Neural cell (in vitro differentiated cells): ENCODE results near the gene FIBCD1. TPM values are rescaled to one million over a fixed set of nuclear protein-coding genes. Genes with fewer than 3 reads are reported as not detected.

ENCODE experiments used
- H2AFZ ChIP-seq: fragments of 200-600, 300-800 bp; sonication (generic), shearing (Covaris generic); 2 replicates; pipeline ENCODE4 v1.6.0; 2014; ENCODE audit warnings: low read depth, mild to moderate bottlenecking, antibody characterized with exemption, low read length, moderate library complexity
- H3F3A ChIP-seq: fragments of 200-600 bp; shearing (Covaris generic); 2 replicates; pipeline ENCODE4 v1.6.1; 2016; ENCODE audit warnings: mild to moderate bottlenecking, moderate library complexity, mixed read lengths, antibody characterized with exemption, low read length; ENCODE audit not compliant: insufficient read depth, poor library complexity, severe bottlenecking
- H3K27ac ChIP-seq: fragments of 200-600, 300-800 bp; sonication (generic), shearing (Covaris generic); 2 replicates; pipeline ENCODE4 v1.5.1; 2014; ENCODE audit warnings: mild to moderate bottlenecking, low read length, moderate library complexity
- H3K27me3 ChIP-seq: fragments of 300-800, 200-600 bp; sonication (generic), shearing (Covaris generic); 2 replicates; pipeline ENCODE4 v1.6.0; 2014; ENCODE audit warnings: mild to moderate bottlenecking, low read depth, low read length, moderate library complexity; ENCODE audit not compliant: insufficient read depth
- H3K36me3 ChIP-seq: fragments of 300-800, 200-600 bp; sonication (generic), shearing (Covaris generic); 2 replicates; pipeline ENCODE4 v1.5.1; 2014; ENCODE audit warnings: mild to moderate bottlenecking, antibody characterized with exemption, low read length, moderate library complexity; ENCODE audit not compliant: insufficient read depth
- H3K4me2 ChIP-seq: fragments of 300-800, 200-600 bp; sonication (generic), shearing (Covaris generic); 2 replicates; pipeline ENCODE4 v1.6.0; 2014; ENCODE audit warnings: mild to moderate bottlenecking, low read length
- H3K4me3 ChIP-seq: fragments of 300-800, 200-600 bp; sonication (generic), shearing (Covaris generic); 2 replicates; pipeline ENCODE4 v1.5.1; 2014; ENCODE audit warnings: mild to moderate bottlenecking, low read length, moderate library complexity
- H3K79me2 ChIP-seq: fragments of 200-600 bp; shearing (Covaris generic); replicated peaks from 2 replicates; pipeline ENCODE4 v1.6.0; 2014; ENCODE audit warnings: mild to moderate bottlenecking, low read length, moderate library complexity; ENCODE audit not compliant: insufficient read depth
- H3K9ac ChIP-seq: fragments of 300-800, 200-600 bp; sonication (generic), shearing (Covaris generic); 2 replicates; pipeline ENCODE4 v1.6.1; 2016; ENCODE audit warnings: mild to moderate bottlenecking, low read length, mixed read lengths
- H3K9me2 ChIP-seq: fragments of 200-600 bp; shearing (Covaris generic); 2 replicates; pipeline ENCODE4 v1.6.1; 2016; ENCODE audit warnings: mild to moderate bottlenecking, low read length, mixed read lengths; ENCODE audit not compliant: insufficient read depth
- H3K9me3 ChIP-seq: fragments of 200-600, 300-800 bp; sonication (generic), shearing (Covaris generic); 2 replicates; pipeline ENCODE4 v1.6.1; 2016; ENCODE audit warnings: mild to moderate bottlenecking, mixed run types, low read length, moderate library complexity, mixed read lengths
- H4K20me1 ChIP-seq: fragments of 200-600 bp; shearing (Covaris generic); 2 replicates; pipeline ENCODE4 v1.6.1; 2016; ENCODE audit warnings: mild to moderate bottlenecking, mixed run types; ENCODE audit not compliant: insufficient read depth
- EP300 ChIP-seq: fragments of 450-650 bp; conservative IDR thresholded peaks from 2 replicates; pipeline ENCODE4 v1.6.1; 2014; ENCODE audit warnings: antibody characterized with exemption, mild to moderate bottlenecking, moderate library complexity; ENCODE audit not compliant: poor library complexity, severe bottlenecking
- EZH2 ChIP-seq: fragments of 200-600, 300-800 bp; shearing (Covaris generic), sonication (generic); IDR thresholded peaks from 2 replicates; pipeline ENCODE4 v1.6.1; 2014; ENCODE audit warnings: antibody characterized with exemption, low read length, borderline replicate concordance, mild to moderate bottlenecking; ENCODE audit not compliant: insufficient read depth, poor library complexity, severe bottlenecking
- MXI1 ChIP-seq: fragments of 450-650 bp; conservative IDR thresholded peaks from 2 replicates; pipeline ENCODE4 v1.6.1; 2014; ENCODE audit warnings: antibody characterized with exemption, mild to moderate bottlenecking; ENCODE audit not compliant: poor library complexity, severe bottlenecking
- POLR2AphosphoS5 ChIP-seq: IDR thresholded peaks from 2 replicates; pipeline ENCODE4 v1.6.1; 2012
- RAD21 ChIP-seq: fragments of 450-650 bp; conservative IDR thresholded peaks from 2 replicates; pipeline ENCODE4 v1.6.1; 2014; ENCODE audit warnings: antibody characterized with exemption, mild to moderate bottlenecking, moderate library complexity
- SMC3 ChIP-seq: fragments of 450-650 bp; conservative IDR thresholded peaks from 2 replicates; pipeline ENCODE4 v1.6.1; 2014; ENCODE audit warnings: antibody characterized with exemption, mild to moderate bottlenecking, moderate library complexity; ENCODE audit not compliant: poor library complexity
- TAF1 ChIP-seq: IDR thresholded peaks from 2 replicates; pipeline ENCODE4 v1.6.1; 2012; ENCODE audit warnings: low read depth
- polyA plus RNA-seq: library from polyadenylated mRNA; depleted of rRNA; stranded (reverse); fragments of >200 nt; gene quantifications from 2 replicates; pipeline ENCODE4 v1.2.3, GENCODE V29; 2014
- TF ChIP-seq, protein P1 (sequence below): fragments of 450-650 bp; IDR thresholded peaks from 2 replicates; pipeline ENCODE4 v1.5.1; 2014; ENCODE audit warnings: antibody characterized with exemption, mild to moderate bottlenecking, moderate library complexity; ENCODE audit not compliant: poor library complexity, severe bottlenecking
- TF ChIP-seq, protein P2 (sequence below): IDR thresholded peaks from 2 replicates; pipeline ENCODE4 v1.6.1; 2012; ENCODE audit warnings: borderline replicate concordance

The FIBCD1 gene
- polyA plus RNA-seq, 1 donor from 2014 or later: 2.7 TPM

DNA sequence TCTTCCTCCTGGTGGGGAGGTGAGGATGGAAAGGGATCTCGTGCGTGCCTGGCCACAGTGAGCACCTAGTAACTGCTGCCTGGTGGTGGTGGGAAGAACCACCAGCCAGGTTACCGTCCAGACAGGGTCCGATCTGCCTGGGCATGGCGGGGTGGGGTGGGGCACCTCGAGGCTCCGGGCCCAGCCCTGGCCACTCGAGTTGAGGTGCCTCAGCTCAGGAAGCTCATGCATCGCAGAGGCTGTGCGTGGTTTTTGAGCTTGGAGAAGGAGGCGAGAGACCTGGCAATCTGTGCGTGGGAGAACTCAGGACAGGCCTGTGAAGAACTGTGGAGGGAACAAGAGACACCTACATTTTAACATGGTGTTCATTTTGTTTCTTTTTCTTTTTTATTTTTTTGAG is 31.0 kb upstream of the FIBCD1 start:
- H3K36me3 ChIP-seq: no peaks in the 10 kb centered on the region

DNA sequence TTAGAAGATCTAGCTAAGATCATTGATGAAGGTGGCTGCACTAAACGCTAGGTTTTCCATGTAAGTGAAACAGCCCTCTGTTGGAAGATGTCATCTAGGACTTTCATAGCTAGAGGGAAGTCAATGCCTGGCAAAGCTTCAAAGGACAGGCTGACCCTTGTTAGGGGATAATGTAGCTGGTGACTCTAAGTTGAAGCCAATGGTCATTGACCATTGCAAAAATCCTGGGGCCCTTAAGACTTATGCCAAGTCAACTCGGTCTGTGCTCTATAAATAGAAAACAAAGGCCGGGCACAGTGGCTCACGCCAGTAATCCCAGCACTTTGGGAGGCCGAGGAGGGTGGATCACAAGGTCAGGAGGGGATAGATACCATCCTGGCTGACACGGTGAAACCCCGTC is 26.6 kb upstream of the FIBCD1 start:
- H3K27ac ChIP-seq: no peak overlapping the region
- H4K20me1 ChIP-seq: no peaks in the 10 kb centered on the region
- H3K27me3 ChIP-seq: no peaks in the 10 kb centered on the region
- TF ChIP-seq SMC3: no peak
- no peak for TF ChIP-seq TAF1
- no peak for TF ChIP-seq MXI1
- TF ChIP-seq POLR2AphosphoS5: no peak
- TF ChIP-seq, protein P1, sequence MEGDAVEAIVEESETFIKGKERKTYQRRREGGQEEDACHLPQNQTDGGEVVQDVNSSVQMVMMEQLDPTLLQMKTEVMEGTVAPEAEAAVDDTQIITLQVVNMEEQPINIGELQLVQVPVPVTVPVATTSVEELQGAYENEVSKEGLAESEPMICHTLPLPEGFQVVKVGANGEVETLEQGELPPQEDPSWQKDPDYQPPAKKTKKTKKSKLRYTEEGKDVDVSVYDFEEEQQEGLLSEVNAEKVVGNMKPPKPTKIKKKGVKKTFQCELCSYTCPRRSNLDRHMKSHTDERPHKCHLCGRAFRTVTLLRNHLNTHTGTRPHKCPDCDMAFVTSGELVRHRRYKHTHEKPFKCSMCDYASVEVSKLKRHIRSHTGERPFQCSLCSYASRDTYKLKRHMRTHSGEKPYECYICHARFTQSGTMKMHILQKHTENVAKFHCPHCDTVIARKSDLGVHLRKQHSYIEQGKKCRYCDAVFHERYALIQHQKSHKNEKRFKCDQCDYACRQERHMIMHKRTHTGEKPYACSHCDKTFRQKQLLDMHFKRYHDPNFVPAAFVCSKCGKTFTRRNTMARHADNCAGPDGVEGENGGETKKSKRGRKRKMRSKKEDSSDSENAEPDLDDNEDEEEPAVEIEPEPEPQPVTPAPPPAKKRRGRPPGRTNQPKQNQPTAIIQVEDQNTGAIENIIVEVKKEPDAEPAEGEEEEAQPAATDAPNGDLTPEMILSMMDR: no peak
- TF ChIP-seq, protein P2, sequence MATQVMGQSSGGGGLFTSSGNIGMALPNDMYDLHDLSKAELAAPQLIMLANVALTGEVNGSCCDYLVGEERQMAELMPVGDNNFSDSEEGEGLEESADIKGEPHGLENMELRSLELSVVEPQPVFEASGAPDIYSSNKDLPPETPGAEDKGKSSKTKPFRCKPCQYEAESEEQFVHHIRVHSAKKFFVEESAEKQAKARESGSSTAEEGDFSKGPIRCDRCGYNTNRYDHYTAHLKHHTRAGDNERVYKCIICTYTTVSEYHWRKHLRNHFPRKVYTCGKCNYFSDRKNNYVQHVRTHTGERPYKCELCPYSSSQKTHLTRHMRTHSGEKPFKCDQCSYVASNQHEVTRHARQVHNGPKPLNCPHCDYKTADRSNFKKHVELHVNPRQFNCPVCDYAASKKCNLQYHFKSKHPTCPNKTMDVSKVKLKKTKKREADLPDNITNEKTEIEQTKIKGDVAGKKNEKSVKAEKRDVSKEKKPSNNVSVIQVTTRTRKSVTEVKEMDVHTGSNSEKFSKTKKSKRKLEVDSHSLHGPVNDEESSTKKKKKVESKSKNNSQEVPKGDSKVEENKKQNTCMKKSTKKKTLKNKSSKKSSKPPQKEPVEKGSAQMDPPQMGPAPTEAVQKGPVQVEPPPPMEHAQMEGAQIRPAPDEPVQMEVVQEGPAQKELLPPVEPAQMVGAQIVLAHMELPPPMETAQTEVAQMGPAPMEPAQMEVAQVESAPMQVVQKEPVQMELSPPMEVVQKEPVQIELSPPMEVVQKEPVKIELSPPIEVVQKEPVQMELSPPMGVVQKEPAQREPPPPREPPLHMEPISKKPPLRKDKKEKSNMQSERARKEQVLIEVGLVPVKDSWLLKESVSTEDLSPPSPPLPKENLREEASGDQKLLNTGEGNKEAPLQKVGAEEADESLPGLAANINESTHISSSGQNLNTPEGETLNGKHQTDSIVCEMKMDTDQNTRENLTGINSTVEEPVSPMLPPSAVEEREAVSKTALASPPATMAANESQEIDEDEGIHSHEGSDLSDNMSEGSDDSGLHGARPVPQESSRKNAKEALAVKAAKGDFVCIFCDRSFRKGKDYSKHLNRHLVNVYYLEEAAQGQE: no peak
- no peak for TF ChIP-seq EP300
- TF ChIP-seq EZH2: no peak
- no peak for TF ChIP-seq RAD21
- no peak overlapping the region for H3K4me3 ChIP-seq
- H3F3A ChIP-seq: no peaks in the 10 kb centered on the region
- no peaks in the 10 kb centered on the region for H3K36me3 ChIP-seq
- no peaks in the 10 kb centered on the region for H3K9me3 ChIP-seq
- H3K9me2 ChIP-seq: no peaks in the 10 kb centered on the region
- no peak overlapping the region for H3K9ac ChIP-seq
- no peaks in the 10 kb centered on the region for H3K79me2 ChIP-seq
- H3K4me2 ChIP-seq: no peak overlapping the region
- no peak overlapping the region for H2AFZ ChIP-seq

More for the DNA sequence above, 31.0 kb upstream of the FIBCD1 start:
- Histone ChIP-seq H3F3A (no peaks in the 10 kb centered on the region), H3K79me2 (no peaks in the 10 kb centered on the region), H3K4me3 (no peak overlapping the region), H3K9me2 (no peaks in the 10 kb centered on the region), H3K4me2 (no peak overlapping the region), H3K27me3 (no peaks in the 10 kb centered on the region), H2AFZ (no peak overlapping the region), H4K20me1 (no peaks in the 10 kb centered on the region), H3K9ac (no peak overlapping the region), H3K9me3 (no peaks in the 10 kb centered on the region), H3K27ac (no peak overlapping the region)
- TF ChIP-seq RAD21 (no peak), EP300 (no peak), SMC3 (no peak), TAF1 (no peak), EZH2 (no peak), MXI1 (no peak), POLR2AphosphoS5 (no peak)
- TF ChIP-seq, protein P2: no peak
- TF ChIP-seq, protein P1: no peak
